Loucy (cell line): ENCODE data around the gene GCLM.

Source experiments
- H2AFZ ChIP-seq: fragments of 200-600 bp; sonication (generic); 2 replicates; pipeline ENCODE4 v1.6.0; 2016; ENCODE audit warnings: antibody characterized with exemption, mild to moderate bottlenecking, low read length, moderate library complexity
- H3F3A ChIP-seq: fragments of 200-600 bp; 2 replicates; pipeline ENCODE4 v1.6.0; 2016; ENCODE audit warnings: antibody characterized with exemption, low read depth, mild to moderate bottlenecking
- H3K27me3 ChIP-seq: fragments of 200-600 bp; sonication (generic); 2 replicates; pipeline ENCODE4 v1.6.1; 2014; ENCODE audit warnings: low read length, mild to moderate bottlenecking; ENCODE audit not compliant: insufficient read depth, poor library complexity, severe bottlenecking
- H3K36me3 ChIP-seq: fragments of 200-600 bp; sonication (generic); 2 replicates; pipeline ENCODE4 v1.6.1; 2016; ENCODE audit warnings: low read length; ENCODE audit not compliant: insufficient read depth
- H3K4me1 ChIP-seq: fragments of 200-600 bp; sonication (generic); 2 replicates; pipeline ENCODE4 v1.5.1; 2014; ENCODE audit warnings: low read length, mild to moderate bottlenecking; ENCODE audit not compliant: insufficient read depth, poor library complexity, severe bottlenecking
- H3K4me2 ChIP-seq: fragments of 200-600 bp; sonication (generic); 2 replicates; pipeline ENCODE4 v1.6.0; 2014; ENCODE audit warnings: antibody characterized with exemption, low read length, low read depth, mild to moderate bottlenecking; ENCODE audit not compliant: poor library complexity, severe bottlenecking
- H3K4me3 ChIP-seq: fragments of 200-600 bp; sonication (generic); 2 replicates; pipeline ENCODE4 v1.5.1; 2014; ENCODE audit warnings: low read length, mild to moderate bottlenecking, mixed read lengths; ENCODE audit not compliant: poor library complexity, severe bottlenecking
- H3K79me2 ChIP-seq: fragments of 200-600 bp; sonication (generic); 2 replicates; pipeline ENCODE4 v1.6.1; 2014; ENCODE audit warnings: low read length; ENCODE audit not compliant: insufficient read depth
- H3K9ac ChIP-seq: fragments of 200-600 bp; sonication (generic); 2 replicates; pipeline ENCODE4 v1.6.0; 2014; ENCODE audit warnings: mild to moderate bottlenecking, low read depth, low read length, moderate library complexity; ENCODE audit not compliant: poor library complexity, severe bottlenecking
- H3K9me2 ChIP-seq: fragments of 200-600 bp; sonication (generic); replicated peaks from 2 replicates; pipeline ENCODE4 v1.6.1; 2016; ENCODE audit warnings: low read depth, low read length, mixed read lengths
- H3K9me3 ChIP-seq: fragments of 200-600 bp; sonication (generic); 2 replicates; pipeline ENCODE4 v1.6.1; 2014; ENCODE audit warnings: mild to moderate bottlenecking, antibody characterized with exemption, low read length, low read depth; ENCODE audit not compliant: insufficient read depth
- H4K20me1 ChIP-seq: fragments of 200-600 bp; sonication (generic); 2 replicates; pipeline ENCODE4 v1.6.0; 2014; ENCODE audit warnings: antibody characterized with exemption, low read length, mild to moderate bottlenecking; ENCODE audit not compliant: insufficient read depth, poor library complexity, severe bottlenecking
- CTCF ChIP-seq: fragments of 200-600 bp; sonication (generic); conservative IDR thresholded peaks from 2 replicates; pipeline ENCODE4 v1.5.1; 2014; ENCODE audit warnings: mild to moderate bottlenecking, antibody characterized with exemption, low read length
- EZH2phosphoT487 ChIP-seq: fragments of 200-600 bp; IDR thresholded peaks from 2 replicates; pipeline ENCODE4 v1.6.1; 2018; ENCODE audit warnings: antibody characterized with exemption, mild to moderate bottlenecking, moderate library complexity, borderline replicate concordance

GCLM gene

GRCh38 chr1:93906480-93906879 is 2.8 kb downstream of the GCLM start:
- Histone ChIP-seq H3K9ac (peak overlapping the region; percentile 70), H2AFZ (no peak overlapping the region), H3K9me3 (no peaks in the 10 kb centered on the region), H3K27me3 (no peaks in the 10 kb centered on the region), H3K4me2 (peak overlapping the region; percentile 96), H3F3A (no peaks in the 10 kb centered on the region; the same call in 1 of the 2 replicates), H4K20me1 (peaks cover 25% of the 10 kb centered on the region), H3K9me2 (no peaks in the 10 kb centered on the region), H3K4me1 (peaks cover 54% of the 10 kb centered on the region), H3K4me3 (peak overlapping the region; percentile 90), H3K36me3 (0 out of 2 replicates have a peak, but pooled peaks cover 2% of the 10 kb centered on the region), H3K79me2 (peaks cover 50% of the 10 kb centered on the region)
- TF ChIP-seq EZH2phosphoT487 (no peak), CTCF (no peak)

GRCh38 chr1:93905734-93906133 is 3.5 kb downstream of the GCLM start:
- Histone ChIP-seq H3K79me2 (peaks cover 50% of the 10 kb centered on the region), H4K20me1 (peaks cover 25% of the 10 kb centered on the region), H3K9ac (peak overlapping the region; percentile 5), H3K36me3 (peaks cover 9% of the 10 kb centered on the region; the same call in 1 of the 2 replicates), H3K4me3 (peak overlapping the region; percentile 90), H3K9me3 (no peaks in the 10 kb centered on the region), H3K4me2 (peak overlapping the region; percentile 96), H3K27me3 (no peaks in the 10 kb centered on the region), H3K4me1 (peaks cover 54% of the 10 kb centered on the region), H2AFZ (no peak overlapping the region), H3F3A (no peaks in the 10 kb centered on the region; the same call in 1 of the 2 replicates), H3K9me2 (no peaks in the 10 kb centered on the region)
- TF ChIP-seq EZH2phosphoT487 (no peak), CTCF (no peak)

- Histone ChIP-seq H3K4me1 (peaks cover 51% of the 10 kb centered on the region), H3K9me3 (no peaks in the 10 kb centered on the region), H3F3A (no peaks in the 10 kb centered on the region; the same call in 1 of the 2 replicates), H3K4me2 (peak overlapping the region; percentile 96), H3K36me3 (peaks cover 13% of the 10 kb centered on the region; the same call in 1 of the 2 replicates), H4K20me1 (peaks cover 25% of the 10 kb centered on the region), H3K27me3 (no peaks in the 10 kb centered on the region), H3K9me2 (no peaks in the 10 kb centered on the region), H3K9ac (peak overlapping the region; percentile 22), H3K4me3 (peak overlapping the region; percentile 90), H3K79me2 (peaks cover 50% of the 10 kb centered on the region), H2AFZ (no peak overlapping the region)
- TF ChIP-seq CTCF (no peak), EZH2phosphoT487 (no peak)
These were observed 4.2 kb downstream of the GCLM start for GRCh38 chr1:93905051-93905450.
